Stimulated activated effector memory CD8-positive, alpha-beta T cell treated with anti-CD3 and anti-CD28 coated beads, Interleukin-12 subunit alpha, Interleukin-12 subunit beta, amount 100 ng/mL, for 72 hours (primary cell): ENCODE results near the gene CNTNAP2.
"Not testable (repeated sequence)": the region's sequence is repeated elsewhere in the genome, so short reads cannot be mapped to it uniquely, and the experiment has no call there.

Source experiments
- ATAC-seq: fragments of 150-1000 bp; cut with Tn5 transposase; 2 replicates; pipeline ENCODE4 v1.10.0; 2021
- DNase-seq, 2 donors: peaks; one replicate each; pipeline ENCODE4 v3.0.0; 2021 to 2022; ENCODE audit warnings: low spot score in 2 of 2
- H3K27ac Mint-ChIP-seq: one replicate; pipeline ENCODE4 v1.8.0; 2022; ENCODE audit warnings: mild to moderate bottlenecking, mixed read lengths
- H3K36me3 Mint-ChIP-seq: one replicate; pipeline ENCODE4 v1.8.0; 2022; ENCODE audit warnings: mild to moderate bottlenecking, mixed read lengths
- H3K4me1 Mint-ChIP-seq: one replicate; pipeline ENCODE4 v1.8.0; 2022; ENCODE audit warnings: mixed read lengths
- H3K4me3 Mint-ChIP-seq: one replicate; pipeline ENCODE4 v1.8.0; 2022; ENCODE audit warnings: mild to moderate bottlenecking, mixed read lengths
- H3K9me3 Mint-ChIP-seq: one replicate; pipeline ENCODE4 v1.8.0; 2022; ENCODE audit warnings: mixed read lengths

CNTNAP2 gene

DNA sequence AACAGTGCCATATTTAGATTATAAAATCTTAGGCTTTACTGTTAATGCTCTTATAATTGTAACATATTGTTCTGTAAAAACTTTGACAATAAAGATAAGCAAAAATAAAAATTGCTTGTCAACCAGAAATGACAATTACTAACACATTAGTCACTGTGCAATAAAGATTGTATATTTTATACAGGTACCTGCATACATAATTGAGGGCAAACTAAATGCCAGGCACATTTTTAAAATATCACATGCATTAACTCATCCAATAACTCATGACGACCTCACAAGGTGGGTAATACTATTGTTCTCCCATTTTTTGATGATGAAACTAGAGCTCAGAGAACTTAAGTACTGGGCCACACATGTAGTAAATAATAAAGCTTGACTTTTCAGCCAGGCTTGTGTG is 1453.8 kb downstream of the CNTNAP2 start:
- Mint-ChIP-seq H3K4me1 (no peaks in the 10 kb centered on the region), H3K36me3 (no peaks in the 10 kb centered on the region), H3K4me3 (no peak overlapping the region), H3K27ac (no peak overlapping the region), H3K9me3 (peaks cover 38% of the 10 kb centered on the region)
- DNase-seq (no peak), ATAC-seq (no peak)

DNA sequence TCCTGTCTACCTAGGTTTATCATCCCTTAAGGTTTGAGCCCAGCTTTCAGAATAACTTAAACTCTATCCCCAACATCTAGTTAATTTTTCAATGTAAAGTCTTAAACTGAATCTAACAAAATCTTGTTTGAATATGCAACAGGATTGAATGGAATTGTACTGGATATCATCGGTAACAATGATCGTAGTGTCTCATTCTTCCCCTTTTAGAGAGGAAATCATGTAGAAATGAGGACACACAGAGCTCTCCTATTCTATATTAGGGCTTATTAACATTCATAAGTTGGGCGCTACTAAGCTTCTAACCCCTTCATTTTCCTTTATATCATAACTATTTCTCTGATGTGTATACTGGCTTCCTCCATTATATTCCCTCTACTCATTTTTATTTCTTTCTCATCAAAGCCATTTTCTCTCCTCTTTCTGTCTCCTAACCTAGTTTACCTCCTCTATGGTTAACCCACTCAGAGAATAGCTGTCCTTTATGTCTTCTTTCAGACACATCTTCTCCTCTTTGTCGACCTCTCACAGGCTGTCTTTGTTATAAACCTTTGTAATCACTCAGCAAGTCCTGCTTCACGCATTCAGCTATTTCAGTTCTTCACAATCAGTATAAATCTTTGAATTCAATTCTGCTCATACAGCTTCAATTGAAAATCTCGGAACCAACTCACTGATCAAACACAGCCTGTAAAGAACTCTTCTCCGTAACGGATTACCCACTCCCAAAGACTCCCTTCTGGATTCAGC is 1455.0 kb downstream of the CNTNAP2 start:
- H3K4me1 Mint-ChIP-seq, result no peaks in the 10 kb centered on the region

DNA sequence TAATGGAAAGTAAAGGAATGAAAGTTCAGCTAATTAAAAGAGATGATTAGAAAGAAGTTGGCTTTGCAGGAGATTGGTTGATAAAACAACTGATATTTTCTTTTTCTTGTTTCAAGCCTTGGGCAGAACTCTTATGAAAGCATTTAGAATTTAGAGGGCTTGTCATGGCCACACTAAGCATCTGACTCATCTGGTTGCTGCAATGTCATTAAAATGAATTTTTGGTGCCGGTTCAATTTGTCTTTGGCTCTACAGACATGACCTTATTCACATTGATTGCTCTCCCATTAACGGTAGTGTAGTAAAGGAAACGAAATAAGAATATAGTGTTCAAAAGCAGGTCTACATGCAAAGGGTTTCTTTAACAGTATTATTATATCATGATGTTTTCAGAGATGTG is 1461.6 kb downstream of the CNTNAP2 start:
- Mint-ChIP-seq H3K4me1 (no peaks in the 10 kb centered on the region), H3K4me3 (no peak overlapping the region), H3K36me3 (no peaks in the 10 kb centered on the region), H3K9me3 (peaks cover 15% of the 10 kb centered on the region), H3K27ac (no peak overlapping the region)
- ATAC-seq, result no peak
- no peak for DNase-seq

More for the DNA sequence above, 1455.0 kb downstream of the CNTNAP2 start:
- Mint-ChIP-seq H3K27ac (no peak overlapping the region), H3K36me3 (no peaks in the 10 kb centered on the region), H3K4me3 (no peak overlapping the region), H3K9me3 (peaks cover 31% of the 10 kb centered on the region)
- DNase-seq (no peak), ATAC-seq (no peak)

DNA sequence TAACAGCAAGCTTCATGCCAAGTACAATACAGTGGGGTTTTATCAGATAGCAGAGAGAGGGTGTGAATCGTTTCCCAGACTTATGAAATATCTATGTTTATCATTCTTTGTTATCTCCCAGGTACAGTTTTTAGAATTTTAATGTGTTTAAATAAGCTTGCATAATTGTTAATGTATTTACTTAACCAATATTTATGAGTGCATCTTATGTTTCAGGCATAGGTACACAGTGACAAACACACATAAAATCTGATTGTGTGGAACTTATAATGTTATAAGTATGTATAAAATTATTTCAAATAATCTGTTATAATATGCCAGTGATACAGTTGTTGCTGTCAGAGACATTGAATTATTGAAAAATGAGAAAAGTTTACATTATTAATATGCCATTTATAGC is 1462.5 kb downstream of the CNTNAP2 start:
- Mint-ChIP-seq H3K9me3 (peaks cover 16% of the 10 kb centered on the region), H3K4me1 (no peaks in the 10 kb centered on the region), H3K36me3 (no peaks in the 10 kb centered on the region), H3K27ac (no peak overlapping the region), H3K4me3 (no peak overlapping the region)
- ATAC-seq (no peak), DNase-seq (no peak)

DNA sequence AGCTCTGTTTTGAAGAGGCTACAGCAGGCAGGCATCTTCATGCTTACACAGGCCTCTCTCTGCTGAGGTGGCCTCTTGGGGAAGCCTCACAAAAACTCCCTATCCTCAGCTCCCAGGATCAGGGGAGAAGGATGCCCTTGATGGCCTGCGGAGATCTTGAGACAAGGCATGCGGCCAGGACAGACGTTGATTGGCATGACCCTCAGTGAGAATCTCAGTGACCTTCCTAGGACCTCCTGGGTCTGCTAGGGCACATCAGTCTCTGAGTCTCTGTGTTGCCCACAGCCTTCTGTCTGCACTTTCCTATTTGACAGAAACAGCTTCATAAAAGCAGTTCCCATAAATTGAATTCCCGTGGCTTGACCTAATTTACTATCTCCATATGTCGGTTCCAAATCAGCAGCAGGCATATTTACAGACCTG is 1468.2 kb downstream of the CNTNAP2 start:
- ATAC-seq (no peak), DNase-seq (no peak)
- H3K36me3 Mint-ChIP-seq, result no peaks in the 10 kb centered on the region
- H3K4me1 Mint-ChIP-seq, result no peaks in the 10 kb centered on the region
- peaks cover 9% of the 10 kb centered on the region for H3K9me3 Mint-ChIP-seq
- H3K27ac Mint-ChIP-seq, result no peak overlapping the region
- no peak overlapping the region for H3K4me3 Mint-ChIP-seq

DNA sequence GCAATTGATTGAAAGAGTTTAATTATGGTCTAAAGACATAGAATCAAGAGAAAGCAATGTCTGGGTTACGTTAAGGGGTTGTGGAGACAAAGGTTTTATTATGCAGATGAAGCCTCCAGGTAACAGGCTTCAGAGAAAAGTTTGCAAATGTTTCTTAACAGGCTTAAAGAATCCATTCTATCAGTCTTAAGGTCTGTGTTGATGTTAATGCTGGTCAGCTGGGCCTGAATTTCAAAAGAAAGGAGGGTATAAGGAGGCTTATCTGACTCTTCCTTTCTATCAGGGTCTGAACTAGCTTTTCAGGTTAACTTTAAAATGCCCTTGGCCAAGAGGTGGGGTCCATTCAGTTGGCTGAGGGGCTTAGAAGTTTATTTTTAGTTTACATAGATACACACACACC is 1469.5 kb downstream of the CNTNAP2 start:
- no peak overlapping the region for H3K27ac Mint-ChIP-seq
- no peak for ATAC-seq
- peaks cover 9% of the 10 kb centered on the region for H3K9me3 Mint-ChIP-seq

DNA sequence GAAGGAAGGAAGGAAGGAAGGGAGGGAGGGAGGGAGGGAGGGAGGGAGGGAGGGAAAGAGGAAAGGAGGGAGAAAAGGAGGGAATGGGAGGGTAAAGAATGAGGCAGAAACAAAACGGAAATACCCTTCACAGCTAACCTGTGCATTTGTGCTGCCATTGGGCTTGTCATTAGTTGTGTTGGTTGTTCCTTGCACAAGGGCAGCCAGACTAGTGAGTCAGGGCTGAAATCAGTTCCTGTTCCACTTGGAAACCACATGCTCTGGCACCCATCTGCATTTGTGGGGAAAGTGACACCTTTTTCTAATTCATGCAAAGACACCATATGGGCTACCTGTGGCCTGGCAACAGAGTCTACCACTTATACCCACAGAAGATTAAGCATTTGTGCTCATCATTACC is 1469.9 kb downstream of the CNTNAP2 start:
- H3K9me3 Mint-ChIP-seq, result peaks cover 9% of the 10 kb centered on the region
- no peak for ATAC-seq
- no peaks in the 10 kb centered on the region for H3K36me3 Mint-ChIP-seq
- H3K27ac Mint-ChIP-seq, result no peak overlapping the region
- no peak overlapping the region for H3K4me3 Mint-ChIP-seq
- no peak for DNase-seq
- no peaks in the 10 kb centered on the region for H3K4me1 Mint-ChIP-seq

More for the DNA sequence above, 1469.5 kb downstream of the CNTNAP2 start:
- no peak for DNase-seq
- no peak overlapping the region for H3K4me3 Mint-ChIP-seq
- H3K36me3 Mint-ChIP-seq, result no peaks in the 10 kb centered on the region
- H3K4me1 Mint-ChIP-seq, result no peaks in the 10 kb centered on the region

DNA sequence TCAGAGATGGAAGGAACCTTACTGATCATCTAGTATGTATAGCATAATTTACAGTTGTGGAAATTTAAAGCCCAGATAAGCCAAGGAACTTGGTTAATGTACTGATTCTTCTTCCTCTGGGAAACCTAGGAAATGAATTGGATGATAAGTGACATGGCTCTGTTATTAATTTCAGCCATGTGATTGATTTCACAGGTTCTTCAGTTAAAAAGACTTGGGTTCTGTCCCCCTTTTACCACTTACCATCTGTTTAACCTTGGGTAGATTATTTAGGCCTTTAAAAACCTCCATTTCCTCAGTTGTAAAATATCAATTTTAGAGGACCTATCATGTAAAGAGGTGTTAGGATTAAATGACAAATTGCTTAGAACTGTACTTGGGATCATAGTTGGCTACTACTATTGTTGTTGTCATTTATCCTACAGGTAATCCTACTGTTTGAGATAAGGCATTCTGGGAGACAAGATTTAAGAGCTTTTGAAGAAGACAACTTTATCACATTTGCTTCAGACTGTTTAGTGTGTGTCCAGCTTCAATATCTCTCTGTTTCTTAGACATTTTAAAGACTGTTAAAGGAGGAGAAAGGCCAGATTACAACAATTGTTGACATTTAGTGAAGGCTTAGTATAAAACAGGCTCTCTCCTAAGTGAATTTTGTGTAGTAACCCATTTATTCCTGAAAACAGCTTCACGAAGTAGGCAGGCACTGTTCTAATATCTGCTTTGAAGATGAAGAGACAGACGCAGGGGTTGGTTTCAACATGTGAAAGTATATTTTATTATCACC is 1476.9 kb downstream of the CNTNAP2 start:
- no peak overlapping the region for H3K27ac Mint-ChIP-seq
- H3K4me1 Mint-ChIP-seq, result no peaks in the 10 kb centered on the region
- H3K4me3 Mint-ChIP-seq, result no peak overlapping the region
- ATAC-seq, result no peak
- no peak for DNase-seq
- H3K9me3 Mint-ChIP-seq, result peaks cover 17% of the 10 kb centered on the region
- no peaks in the 10 kb centered on the region for H3K36me3 Mint-ChIP-seq

DNA sequence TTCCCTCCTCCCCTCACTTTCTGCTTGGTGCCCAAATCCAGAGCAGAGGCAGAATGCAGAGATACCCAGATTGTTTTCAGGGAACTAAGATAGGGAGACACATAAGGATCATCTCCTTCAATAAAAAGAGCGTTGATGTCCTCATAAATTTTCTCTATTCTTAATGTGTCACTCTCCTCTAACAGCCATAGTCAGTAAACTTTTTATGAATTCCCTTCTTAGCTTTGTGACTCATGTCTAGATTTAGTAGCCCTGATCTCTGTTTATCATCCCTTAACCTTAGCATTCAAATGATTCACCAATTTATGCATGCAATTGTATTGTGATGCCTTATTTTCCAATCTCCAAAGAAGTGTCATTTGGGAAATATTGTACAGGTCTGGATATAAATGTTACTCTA is 1478.4 kb downstream of the CNTNAP2 start:
- Mint-ChIP-seq H3K4me3 (no peak overlapping the region), H3K4me1 (no peaks in the 10 kb centered on the region), H3K36me3 (no peaks in the 10 kb centered on the region), H3K27ac (no peak overlapping the region), H3K9me3 (peaks cover 19% of the 10 kb centered on the region)
- no peak for ATAC-seq
- DNase-seq, result no peak

DNA sequence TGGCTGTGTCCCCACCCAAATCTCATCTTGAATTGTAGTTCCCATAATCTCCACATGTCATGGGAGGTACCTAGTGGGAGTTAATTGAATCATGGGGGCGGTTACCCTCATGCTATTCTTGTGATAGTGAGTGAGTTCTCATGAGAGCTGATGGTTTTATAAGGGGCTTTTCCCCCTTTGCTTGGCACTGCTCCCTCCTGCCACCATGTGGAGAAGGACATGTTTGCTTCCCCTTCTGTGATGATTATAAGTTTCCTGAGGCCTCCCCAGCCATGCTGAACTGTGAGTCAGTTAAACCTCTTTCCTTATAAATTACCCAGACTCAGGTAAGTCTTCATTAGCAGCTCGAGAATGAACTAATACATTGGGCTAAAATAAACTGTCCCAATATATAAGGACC is 1482.1 kb downstream of the CNTNAP2 start:
- not testable (repeated sequence) for H3K27ac Mint-ChIP-seq, H3K4me1 Mint-ChIP-seq, H3K36me3 Mint-ChIP-seq, DNase-seq, H3K4me3 Mint-ChIP-seq, ATAC-seq
- H3K9me3 Mint-ChIP-seq, result peaks cover 26% of the 10 kb centered on the region

DNA sequence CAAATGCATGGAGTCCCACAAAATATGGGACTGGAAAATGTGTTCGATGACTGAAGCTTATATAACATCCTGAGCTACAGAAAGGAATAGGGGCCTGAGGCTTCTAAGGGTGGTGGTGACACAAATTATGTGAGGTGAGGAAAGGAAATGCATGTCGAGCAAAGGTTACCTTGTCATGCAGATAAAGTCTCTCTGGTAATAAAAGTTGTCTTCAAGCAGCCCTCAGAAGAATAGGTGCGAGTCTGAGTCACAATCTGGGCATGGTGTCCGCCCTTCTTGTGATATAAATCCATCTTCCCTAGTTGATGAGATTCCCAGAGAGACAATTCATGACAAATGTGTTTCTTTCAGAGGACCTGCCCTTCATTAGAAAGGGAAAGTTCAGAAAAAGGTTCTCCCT is 1488.7 kb downstream of the CNTNAP2 start:
- Mint-ChIP-seq H3K4me1 (no peaks in the 10 kb centered on the region), H3K9me3 (peaks cover 24% of the 10 kb centered on the region), H3K4me3 (no peak overlapping the region), H3K36me3 (no peaks in the 10 kb centered on the region), H3K27ac (no peak overlapping the region)
- ATAC-seq (no peak), DNase-seq (no peak)

DNA sequence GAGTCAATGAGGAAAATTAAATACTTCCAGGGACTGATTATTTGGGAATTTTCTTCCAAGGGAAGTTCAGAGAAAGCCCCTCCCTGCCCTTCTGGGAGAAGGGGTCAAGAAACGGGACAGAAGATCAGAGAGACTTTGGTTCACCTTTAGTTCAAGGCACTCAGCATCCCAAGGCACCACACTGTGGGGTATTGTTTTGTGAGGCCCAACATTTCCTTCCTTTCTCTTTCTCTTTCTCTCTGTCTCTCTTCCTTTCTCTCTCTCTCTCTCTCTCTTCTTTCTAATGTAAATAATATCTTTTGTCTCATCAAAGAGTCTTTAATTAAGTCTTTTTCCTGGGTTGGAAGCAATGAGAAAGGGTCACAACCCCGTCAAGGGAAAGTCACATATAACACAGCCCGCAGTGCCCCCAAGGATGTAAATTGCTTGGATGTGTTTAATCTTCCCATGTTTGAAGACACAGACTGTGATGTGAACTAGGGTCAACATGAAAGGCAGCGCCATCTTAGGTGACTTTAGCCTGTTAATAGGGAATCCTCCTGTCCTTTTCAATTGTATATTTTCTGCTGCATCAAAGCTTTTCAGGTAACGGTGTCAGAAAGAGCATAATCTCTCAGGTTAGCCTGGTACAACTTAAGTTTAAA is 1490.7 kb downstream of the CNTNAP2 start:
- ATAC-seq (no peak), DNase-seq (no peak)
- Mint-ChIP-seq H3K27ac (no peak overlapping the region), H3K36me3 (no peaks in the 10 kb centered on the region), H3K4me3 (no peak overlapping the region), H3K4me1 (no peaks in the 10 kb centered on the region), H3K9me3 (peaks cover 20% of the 10 kb centered on the region)

DNA sequence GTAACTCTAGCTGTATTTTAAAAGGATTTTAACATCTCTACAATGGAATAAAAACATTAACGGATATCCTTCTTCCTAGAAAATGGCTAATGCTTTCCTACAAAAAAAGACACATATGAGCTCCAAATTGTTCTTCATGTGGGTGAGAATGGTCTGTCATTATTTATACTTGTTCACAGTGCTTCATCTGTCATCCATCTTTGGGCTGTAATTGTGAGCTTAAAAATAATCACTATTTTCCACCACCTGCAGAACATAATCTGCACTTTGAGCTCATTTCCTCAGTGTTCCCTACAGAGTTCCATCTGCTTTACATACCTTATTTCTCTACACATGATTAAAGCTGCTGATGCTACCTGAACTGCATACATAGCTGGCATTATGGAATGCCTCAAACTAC is 1494.8 kb downstream of the CNTNAP2 start:
- ATAC-seq, result no peak
- H3K36me3 Mint-ChIP-seq, result no peaks in the 10 kb centered on the region

DNA sequence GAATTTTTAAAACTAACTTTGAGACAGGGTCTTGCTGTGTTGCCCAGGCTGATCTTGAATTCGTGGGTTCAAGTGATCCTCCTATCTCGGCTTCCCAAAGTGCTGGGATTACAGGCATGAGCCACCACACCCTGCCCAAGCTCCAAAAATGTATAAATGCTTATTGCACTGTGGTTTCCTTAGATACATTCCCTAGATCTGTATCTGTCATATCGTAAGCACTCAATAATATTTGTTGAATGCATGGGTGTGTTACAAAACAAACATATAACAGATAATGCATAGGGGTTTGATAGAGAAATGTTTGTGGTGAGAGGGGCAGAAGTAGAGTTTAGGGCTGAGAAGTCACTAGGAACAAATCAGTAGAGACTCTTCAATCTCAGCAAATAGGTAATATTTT is 1518.7 kb downstream of the CNTNAP2 start:
- Mint-ChIP-seq H3K27ac (no peak overlapping the region), H3K4me3 (no peak overlapping the region), H3K36me3 (no peaks in the 10 kb centered on the region), H3K4me1 (no peaks in the 10 kb centered on the region), H3K9me3 (peaks cover 15% of the 10 kb centered on the region)
- ATAC-seq, result no peak
- DNase-seq, result no peak

More for the DNA sequence above, 1494.8 kb downstream of the CNTNAP2 start:
- H3K9me3 Mint-ChIP-seq, result peaks cover 19% of the 10 kb centered on the region
- no peak overlapping the region for H3K27ac Mint-ChIP-seq
- no peak for DNase-seq
- no peak overlapping the region for H3K4me3 Mint-ChIP-seq
- H3K4me1 Mint-ChIP-seq, result no peaks in the 10 kb centered on the region

DNA sequence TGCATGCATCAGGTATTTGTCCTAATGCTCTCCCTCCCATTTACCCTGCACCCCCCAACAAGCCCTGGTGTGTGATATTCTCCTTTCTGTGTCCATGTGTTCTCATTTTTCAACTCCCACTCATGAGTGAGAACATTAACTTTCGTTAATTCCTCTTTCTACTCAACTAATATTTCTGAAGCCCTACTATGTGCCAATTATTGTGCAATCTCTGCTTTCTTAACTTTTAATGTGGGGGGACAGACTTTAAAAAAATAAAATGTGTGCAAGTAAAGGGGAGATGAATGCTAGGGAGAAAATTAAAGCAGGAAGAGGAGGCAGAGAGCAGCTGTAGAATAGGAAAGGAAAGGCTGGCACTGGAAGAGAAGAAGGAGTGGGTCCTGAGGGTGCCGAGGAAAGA is 1520.0 kb downstream of the CNTNAP2 start:
- no peak overlapping the region for H3K27ac Mint-ChIP-seq
- no peaks in the 10 kb centered on the region for H3K4me1 Mint-ChIP-seq
- H3K36me3 Mint-ChIP-seq, result no peaks in the 10 kb centered on the region
- no peak overlapping the region for H3K4me3 Mint-ChIP-seq
- H3K9me3 Mint-ChIP-seq, result peaks cover 19% of the 10 kb centered on the region
- ATAC-seq (no peak), DNase-seq (no peak)

DNA sequence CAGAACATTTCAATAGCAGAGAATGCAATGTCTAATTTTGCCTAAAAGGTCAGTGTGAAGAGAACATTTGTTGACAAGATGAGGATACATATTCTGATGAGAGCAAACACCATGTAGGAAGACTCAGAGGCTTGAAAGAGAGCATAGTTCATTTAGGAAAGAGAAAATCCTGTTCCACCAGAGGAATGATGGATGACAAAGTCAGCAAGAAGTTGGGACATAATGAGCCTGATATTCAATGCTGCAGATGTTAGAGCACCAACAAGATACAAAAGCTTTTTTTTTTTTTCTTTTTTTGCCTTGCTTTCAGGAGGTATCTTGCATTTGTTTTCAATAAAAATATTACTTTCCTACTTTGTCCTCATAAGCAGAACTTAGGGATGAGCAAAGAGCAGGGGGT is 1522.0 kb downstream of the CNTNAP2 start:
- no peak overlapping the region for H3K27ac Mint-ChIP-seq
- no peak for ATAC-seq
- peaks cover 22% of the 10 kb centered on the region for H3K9me3 Mint-ChIP-seq
- DNase-seq, result no peak
- H3K4me3 Mint-ChIP-seq, result no peak overlapping the region
- H3K4me1 Mint-ChIP-seq, result no peaks in the 10 kb centered on the region
- no peaks in the 10 kb centered on the region for H3K36me3 Mint-ChIP-seq
